Upper lobe of left lung (tissue), 6 donors: Measurements from ENCODE around the gene TSHZ2. TPM values are rescaled to one million over a fixed set of nuclear protein-coding genes. Genes with fewer than 3 reads are reported as not detected.
A peak's percentile ranks its signal among the peaks of the same experiment; 100 is the strongest.

Source experiments
- ATAC-seq, 2 donors: fragments of 200-7000 bp; cut with Tn5 transposase; one replicate each; pipeline ENCODE4 v1.9.1; 2022; ENCODE audit warnings: mild to moderate bottlenecking in 2 of 2, moderate library complexity in 2 of 2; ENCODE audit not compliant: low FRiP score in 2 of 2
- DNase-seq, 2 donors: peaks; one replicate each; pipeline ENCODE4 v3.0.0-alpha.2; 2019 to 2020
- H3K27ac ChIP-seq, 4 donors: fragments of 200-600 bp; sonication (generic); one replicate each; pipeline ENCODE4 v1.5.1; 2016 to 2019
- H3K27me3 ChIP-seq, 4 donors: fragments of 200-600 bp; sonication (generic); one replicate each; pipeline ENCODE4 v1.5.1; 2017 to 2019
- H3K36me3 ChIP-seq, 4 donors: fragments of 200-600 bp; sonication (generic); one replicate each; pipeline ENCODE4 v1.5.1; 2016 to 2019
- H3K4me1 ChIP-seq, 4 donors: fragments of 200-600 bp; sonication (generic); one replicate each; pipeline ENCODE4 v1.5.1; 2018 to 2019
- H3K4me3 ChIP-seq, 4 donors: fragments of 200-600 bp; sonication (generic); one replicate each; pipeline ENCODE4 v1.5.1; 2017 to 2019; ENCODE audit warnings: mild to moderate bottlenecking in 2 of 4, moderate library complexity in 1 of 4
- H3K9me3 ChIP-seq, 4 donors: fragments of 200-600 bp; sonication (generic); one replicate each; pipeline ENCODE4 v1.5.1; 2018 to 2019
- EP300 ChIP-seq, 4 donors: sonication (generic); formaldehyde crosslinking; IDR thresholded peaks; one replicate each; pipeline ENCODE4 v1.5.1; 2017; ENCODE audit warnings: antibody characterized with exemption in 4 of 4, control low read depth in 2 of 4
- POLR2A ChIP-seq, 4 donors: fragments of 450-650 bp; IDR thresholded peaks; one replicate each; pipeline ENCODE4 v1.5.1; 2016 to 2017; ENCODE audit warnings: antibody characterized with exemption in 4 of 4, mild to moderate bottlenecking in 2 of 4
- POLR2AphosphoS5 ChIP-seq, 2 donors: sonication (generic); formaldehyde crosslinking; IDR thresholded peaks; one replicate each; pipeline ENCODE4 v1.5.1; 2017; ENCODE audit warnings: antibody characterized with exemption in 2 of 2
- WGBS, 2 donors: methylation state at CpG; one replicate each; pipeline ENCODE4 v1.1.5; 2017 to 2018; 5-methylcytosine and 5-hydroxymethylcytosine counted together
- total RNA-seq, 6 donors: library from RNA; depleted of rRNA in 4 of 6; stranded (reverse); fragments of >200 nt in 4 of 6; gene quantifications; one replicate each; pipeline versions ENCODE4 v1.1.0 to v1.2.1, GENCODE V29; 2016 to 2021
- TF ChIP-seq, protein P1 (sequence below), 6 experiments: fragments of 450-650 bp in 4 of 6; fragments of 200-600 bp in 2 of 6; sonication (generic) in 2 of 6; IDR thresholded peaks; one replicate each; pipeline ENCODE4 v1.5.1; 2016 to 2019; ENCODE audit warnings: antibody characterized with exemption in 6 of 6
- donor health status: DM: no; HTN: no; CAD: no; lungs with moderate emphysema.
- donor health status: DM: no; HTN: yes; CAD: no; lungs with severe emphysema.

TSHZ2 gene
- total RNA-seq, 6 donors from 2014 or later, result 1.8 to 10.0 (median 3.2) TPM

DNA sequence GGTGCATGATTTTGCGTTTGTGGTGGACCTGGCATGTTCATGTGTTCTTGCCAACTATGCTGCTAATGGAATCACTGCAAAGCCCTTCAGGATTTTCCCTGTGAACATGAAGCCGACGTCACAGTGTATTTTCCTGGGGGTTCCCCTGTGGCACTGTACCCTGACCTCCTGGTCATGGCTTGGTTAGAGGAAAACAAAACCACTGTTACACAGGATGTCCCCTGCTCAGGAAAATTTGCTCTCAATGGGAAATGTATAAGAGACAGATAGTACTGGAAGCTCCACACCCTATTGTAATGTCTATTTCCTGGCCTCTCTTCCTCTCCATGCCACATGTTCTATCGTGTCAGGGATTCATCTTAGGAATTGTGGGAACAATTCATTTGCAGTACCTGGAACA, 19.7 kb downstream of the TSHZ2 start:
- H3K9me3 ChIP-seq, result no peaks in the 10 kb centered on the region
- WGBS, 2 donors, result 46 to 49% methylated on average over 4 of the region's 4 CpGs
- DNase-seq, result no peak
- ATAC-seq, result no peak
- H3K4me3 ChIP-seq, result no peak overlapping the region
- no peaks in the 10 kb centered on the region for H3K27me3 ChIP-seq
- H3K4me1 ChIP-seq, result peaks cover 0 to 6% (median 2%) of the 10 kb centered on the region in 4 donors
- no peaks in the 10 kb centered on the region for H3K36me3 ChIP-seq
- H3K27ac ChIP-seq, result no peak overlapping the region
- TF ChIP-seq, protein P1, sequence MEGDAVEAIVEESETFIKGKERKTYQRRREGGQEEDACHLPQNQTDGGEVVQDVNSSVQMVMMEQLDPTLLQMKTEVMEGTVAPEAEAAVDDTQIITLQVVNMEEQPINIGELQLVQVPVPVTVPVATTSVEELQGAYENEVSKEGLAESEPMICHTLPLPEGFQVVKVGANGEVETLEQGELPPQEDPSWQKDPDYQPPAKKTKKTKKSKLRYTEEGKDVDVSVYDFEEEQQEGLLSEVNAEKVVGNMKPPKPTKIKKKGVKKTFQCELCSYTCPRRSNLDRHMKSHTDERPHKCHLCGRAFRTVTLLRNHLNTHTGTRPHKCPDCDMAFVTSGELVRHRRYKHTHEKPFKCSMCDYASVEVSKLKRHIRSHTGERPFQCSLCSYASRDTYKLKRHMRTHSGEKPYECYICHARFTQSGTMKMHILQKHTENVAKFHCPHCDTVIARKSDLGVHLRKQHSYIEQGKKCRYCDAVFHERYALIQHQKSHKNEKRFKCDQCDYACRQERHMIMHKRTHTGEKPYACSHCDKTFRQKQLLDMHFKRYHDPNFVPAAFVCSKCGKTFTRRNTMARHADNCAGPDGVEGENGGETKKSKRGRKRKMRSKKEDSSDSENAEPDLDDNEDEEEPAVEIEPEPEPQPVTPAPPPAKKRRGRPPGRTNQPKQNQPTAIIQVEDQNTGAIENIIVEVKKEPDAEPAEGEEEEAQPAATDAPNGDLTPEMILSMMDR (IDR thresholded peaks at IDR 0.05), result no peak
- TF ChIP-seq EP300 (IDR thresholded peaks at IDR 0.05), result peak in 1 of 4 donors; percentile 26

DNA sequence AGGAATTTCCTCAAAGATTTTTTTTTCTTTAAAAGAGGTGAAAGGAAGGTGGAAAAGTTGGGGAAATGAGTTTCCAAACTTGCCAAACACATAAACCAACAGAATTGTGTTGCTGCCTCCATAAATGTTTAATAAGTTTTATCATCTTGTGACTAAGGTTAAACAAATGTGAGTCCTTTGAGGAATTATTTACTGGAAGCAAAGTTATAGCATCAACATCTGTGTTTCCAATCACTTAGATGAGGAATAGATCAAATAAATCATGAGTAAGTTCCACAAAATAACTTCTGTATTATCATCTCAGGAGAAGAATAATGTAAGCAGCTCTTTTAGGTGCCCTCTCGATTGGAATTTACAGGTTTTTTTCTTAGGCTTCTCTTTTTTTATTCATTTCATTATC, 20.5 kb downstream of the TSHZ2 start:
- TF ChIP-seq EP300 (IDR thresholded peaks at IDR 0.05), result no peak
- no peak for TF ChIP-seq POLR2A (IDR thresholded peaks at IDR 0.05)
- TF ChIP-seq POLR2AphosphoS5 (IDR thresholded peaks at IDR 0.05), result no peak
- TF ChIP-seq, protein P1 (IDR thresholded peaks at IDR 0.05), result no peak
- H3K36me3 ChIP-seq, result no peaks in the 10 kb centered on the region
- ATAC-seq (no peak), DNase-seq (no peak)
- WGBS, 2 donors, result 50 to 59% methylated on average over 1 of the region's 1 CpG
- H3K27me3 ChIP-seq, result no peaks in the 10 kb centered on the region
- peaks cover 0 to 6% (median 2%) of the 10 kb centered on the region in 4 donors for H3K4me1 ChIP-seq
- no peaks in the 10 kb centered on the region for H3K9me3 ChIP-seq
- H3K4me3 ChIP-seq, result no peak overlapping the region
- H3K27ac ChIP-seq, result peak overlapping the region in 1 of 4 donors; percentile 10

DNA sequence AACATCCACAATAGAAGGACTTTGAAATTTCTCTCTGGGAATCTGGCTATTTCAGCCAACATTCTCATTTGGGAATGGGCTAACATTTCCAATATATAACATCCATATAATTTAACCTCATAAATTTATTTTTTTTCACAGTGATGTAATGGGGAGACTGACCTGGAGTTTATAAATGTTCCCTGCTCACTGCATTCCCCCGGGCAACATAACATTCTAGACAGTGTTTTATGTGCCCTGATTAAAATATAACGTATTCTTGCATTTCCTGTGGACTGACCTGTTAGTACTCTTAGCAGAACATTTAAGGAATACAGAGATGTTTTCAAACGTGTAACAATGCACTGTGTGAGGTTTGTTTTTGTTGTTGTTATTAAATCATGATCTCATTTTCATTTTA, 20.9 kb downstream of the TSHZ2 start:
- TF ChIP-seq, protein P1 (IDR thresholded peaks at IDR 0.05), result no peak
- TF ChIP-seq EP300 (IDR thresholded peaks at IDR 0.05) (no peak), POLR2AphosphoS5 (IDR thresholded peaks at IDR 0.05) (no peak), POLR2A (IDR thresholded peaks at IDR 0.05) (no peak)
- H3K4me1 ChIP-seq, result peaks cover 0 to 6% (median 2%) of the 10 kb centered on the region in 4 donors
- no peaks in the 10 kb centered on the region for H3K27me3 ChIP-seq
- H3K27ac ChIP-seq, result peak overlapping the region in 1 of 4 donors; percentile 10
- WGBS, 2 donors, result 27 to 31% methylated on average over 3 of the region's 3 CpGs
- DNase-seq (no peak), ATAC-seq (peak in 1 of 2 donors; percentile 43)
- H3K36me3 ChIP-seq, result no peaks in the 10 kb centered on the region
- H3K9me3 ChIP-seq, result no peaks in the 10 kb centered on the region
- no peak overlapping the region for H3K4me3 ChIP-seq

DNA sequence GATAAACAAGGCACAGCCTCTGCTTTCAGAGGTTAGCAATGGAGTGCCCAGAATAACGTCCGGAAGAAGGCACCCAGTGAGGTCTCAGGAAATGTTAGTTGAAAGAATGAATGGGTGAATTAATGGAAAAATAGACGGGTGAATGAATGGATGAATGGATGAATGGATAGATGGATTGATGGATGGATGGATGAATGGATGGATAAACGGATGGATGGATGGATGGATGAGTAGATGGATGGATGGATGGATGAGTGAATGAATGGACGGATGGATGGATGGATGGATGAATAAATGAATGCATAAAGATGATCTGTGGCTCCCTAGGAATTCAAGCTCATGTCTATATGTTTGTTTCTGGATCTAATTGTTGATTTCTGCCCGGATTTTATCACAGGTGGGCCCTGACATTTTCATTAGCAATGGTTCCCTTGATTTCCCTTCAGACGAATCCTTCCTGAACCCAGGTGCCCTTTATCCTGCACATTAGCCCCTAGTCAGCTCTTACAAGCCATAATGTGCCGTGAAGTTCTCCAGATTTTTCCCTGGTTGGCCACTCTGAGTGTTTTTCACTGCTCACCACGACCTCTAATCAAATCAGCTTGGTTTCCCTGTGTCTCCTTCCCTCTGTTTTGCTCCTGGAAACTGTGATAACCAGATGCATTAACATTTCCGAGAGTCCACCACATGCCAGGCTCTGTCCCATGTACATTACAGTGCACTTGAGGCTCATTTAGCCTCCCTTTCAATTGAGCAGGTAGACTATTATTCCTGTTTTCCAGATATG, 22.2 kb downstream of the TSHZ2 start:
- TF ChIP-seq POLR2A (IDR thresholded peaks at IDR 0.05), result no peak
- no peak for TF ChIP-seq EP300 (IDR thresholded peaks at IDR 0.05)
- no peak for TF ChIP-seq POLR2AphosphoS5 (IDR thresholded peaks at IDR 0.05)
- TF ChIP-seq, protein P1 (IDR thresholded peaks at IDR 0.05), result no peak
- Histone ChIP-seq H3K4me3 (no peak overlapping the region), H3K4me1 (peaks cover 0 to 6% (median 2%) of the 10 kb centered on the region in 4 donors), H3K27ac (no peak overlapping the region), H3K36me3 (no peaks in the 10 kb centered on the region), H3K9me3 (no peaks in the 10 kb centered on the region), H3K27me3 (no peaks in the 10 kb centered on the region)
- ATAC-seq (no peak), DNase-seq (no peak)
- 77 to 83% methylated on average over 10 of the region's 10 CpGs for WGBS, 2 donors

DNA sequence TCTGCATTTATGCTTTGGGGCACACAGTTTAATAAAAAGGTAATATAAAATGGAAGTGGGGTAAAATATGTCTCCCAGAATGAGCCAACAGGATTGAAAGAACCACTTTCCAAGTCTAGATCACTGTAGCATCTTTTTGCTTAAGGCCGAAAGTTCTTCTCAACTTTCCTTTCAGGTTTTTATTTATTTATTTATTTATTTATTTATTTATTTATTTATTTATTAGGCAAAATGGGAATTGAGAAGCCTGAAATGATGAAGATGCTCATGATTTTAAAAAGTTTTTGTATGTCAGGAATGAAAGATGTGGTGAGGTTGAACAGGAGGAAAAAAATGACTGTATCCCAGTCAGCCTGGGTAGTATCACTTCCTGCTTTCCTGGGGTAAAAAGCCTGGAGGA, 24.0 kb downstream of the TSHZ2 start:
- TF ChIP-seq POLR2AphosphoS5 (IDR thresholded peaks at IDR 0.05), result no peak
- TF ChIP-seq, protein P1 (IDR thresholded peaks at IDR 0.05), result no peak
- no peak for TF ChIP-seq EP300 (IDR thresholded peaks at IDR 0.05)
- no peak for TF ChIP-seq POLR2A (IDR thresholded peaks at IDR 0.05)
- no peak for ATAC-seq
- 94 to 98% methylated on average over 1 of the region's 1 CpG for WGBS, 2 donors
- no peak for DNase-seq
- Histone ChIP-seq H3K4me1 (peaks cover 0 to 6% (median 2%) of the 10 kb centered on the region in 4 donors), H3K27me3 (no peaks in the 10 kb centered on the region), H3K36me3 (no peaks in the 10 kb centered on the region), H3K27ac (no peak overlapping the region), H3K4me3 (no peak overlapping the region), H3K9me3 (no peaks in the 10 kb centered on the region)
